SK-N-SH (cell line): ENCODE data around the gene TOM1L1. TPM values are rescaled to one million over a fixed set of nuclear protein-coding genes. Genes with fewer than 3 reads are reported as not detected.

Experiments
- CTCF ChIA-PET: fragments of 300-600, 350-600 bp; formaldehyde crosslinking; extraction: SDS; loops from one replicate; lab custom pipeline; 2021; lab: Yijun Ruan, JAX
- POLR2A ChIA-PET: fragments of 350-600 bp; sonication (Branson Sonifier 250); formaldehyde crosslinking; extraction: SDS; loops from one replicate; lab custom pipeline; 2020; ENCODE audit warnings: antibody characterized with exemption, inconsistent platforms; lab: Yijun Ruan, JAX
- DNase-seq: peaks from one replicate; pipeline ENCODE4 v3.0.0; 2012
- H2AFZ ChIP-seq: fragments of 200-600 bp; sonication (generic); 2 replicates; pipeline ENCODE4 v1.8.1; 2016; ENCODE audit warnings: antibody characterized with exemption, mild to moderate bottlenecking, low read depth
- H3F3A ChIP-seq: fragments of 200-600 bp; sonication (generic); replicated peaks from 2 replicates; pipeline ENCODE3; 2016; ENCODE audit warnings: antibody characterized with exemption, mild to moderate bottlenecking; ENCODE audit not compliant: insufficient read depth
- H3K27ac ChIP-seq, 2 experiments: fragments of 200-500 bp in 1 of 2; fragments of 200-600 bp in 1 of 2; sonication (Bioruptor generic) in 1 of 2; sonication (generic), shearing (Covaris generic) in 1 of 2; 2 replicates each; pipeline versions ENCODE4 v1.5.1 to v1.6.1; 2014 to 2016; ENCODE audit warnings: low read depth in 2 of 2, inconsistent platforms in 1 of 2, low read length in 1 of 2, mild to moderate bottlenecking in 1 of 2, mixed read lengths in 1 of 2
- H3K27me3 ChIP-seq: fragments of 200-600 bp; sonication (generic), shearing (Covaris generic); 2 replicates; pipeline ENCODE4 v1.6.1; 2016; ENCODE audit warnings: mixed run types; ENCODE audit not compliant: insufficient read depth
- H3K36me3 ChIP-seq, 2 experiments: fragments of 200-500 bp in 1 of 2; fragments of 200-600 bp in 1 of 2; sonication (Bioruptor generic) in 1 of 2; sonication (generic) in 1 of 2; replicated peaks in 1 of 2; 2 replicates each; pipeline versions ENCODE3 to v1.5.1; 2014 to 2016; ENCODE audit warnings: low read length in 1 of 2, mild to moderate bottlenecking in 1 of 2; ENCODE audit not compliant: insufficient read depth in 2 of 2, control insufficient read depth in 1 of 2
- H3K4me1 ChIP-seq, 2 experiments: fragments of 200-500 bp in 1 of 2; fragments of 200-600 bp in 1 of 2; sonication (Bioruptor generic) in 1 of 2; sonication (generic), shearing (Covaris generic) in 1 of 2; 2 replicates each; pipeline versions ENCODE4 v1.5.1 to v1.6.1; 2014 to 2016; ENCODE audit warnings: low read depth in 1 of 2, low read length in 1 of 2, mixed run types in 1 of 2; ENCODE audit not compliant: insufficient read depth in 2 of 2, control insufficient read depth in 1 of 2
- H3K4me2 ChIP-seq: fragments of 200-600 bp; sonication (generic), shearing (Covaris generic); 2 replicates; pipeline ENCODE4 v1.6.1; 2017; ENCODE audit warnings: mixed run types
- H3K4me3 ChIP-seq, 2 experiments: fragments of 200-500 bp in 1 of 2; fragments of 200-600 bp in 1 of 2; sonication (Bioruptor generic) in 1 of 2; sonication (generic), shearing (Covaris generic) in 1 of 2; 2 replicates each; pipeline versions ENCODE4 v1.5.1 to v1.8.1; 2014 to 2016; ENCODE audit warnings: low read depth in 2 of 2, inconsistent platforms in 1 of 2, low read length in 1 of 2, mild to moderate bottlenecking in 1 of 2, mixed read lengths in 1 of 2, moderate library complexity in 1 of 2
- H3K79me2 ChIP-seq: fragments of 200-600 bp; sonication (generic); 2 replicates; pipeline ENCODE4 v1.8.1; 2017; ENCODE audit warnings: mild to moderate bottlenecking; ENCODE audit not compliant: insufficient read depth
- H3K9ac ChIP-seq: fragments of 200-600 bp; sonication (generic); 2 replicates; pipeline ENCODE4 v1.6.1; 2017; ENCODE audit warnings: mixed run types
- H3K9me2 ChIP-seq: fragments of 200-600 bp; sonication (generic); 2 replicates; pipeline ENCODE4 v1.6.1; 2017; ENCODE audit warnings: mixed run types
- H3K9me3 ChIP-seq: fragments of 200-600 bp; sonication (generic); 2 replicates; pipeline ENCODE4 v1.6.1; 2017; ENCODE audit warnings: mixed run types, mild to moderate bottlenecking, moderate library complexity
- H4K20me1 ChIP-seq: fragments of 200-600 bp; sonication (generic); 2 replicates; pipeline ENCODE4 v1.6.1; 2017; ENCODE audit warnings: mild to moderate bottlenecking, mixed run types; ENCODE audit not compliant: insufficient read depth
- CHD2 ChIP-seq: fragments of 150-350 bp; IDR thresholded peaks from 2 replicates; pipeline ENCODE4 v1.6.1; 2018; ENCODE audit warnings: low read length; ENCODE audit not compliant: partially characterized antibody
- FOXJ3 ChIP-seq: sonication (generic); formaldehyde crosslinking; IDR thresholded peaks from 2 replicates; pipeline ENCODE4 v1.5.1; 2020; ENCODE audit warnings: mild to moderate bottlenecking, missing genetic modification reagents
- IRF3 ChIP-seq: fragments of 150-350 bp; IDR thresholded peaks from 2 replicates; pipeline ENCODE4 v1.6.1; 2016; ENCODE audit warnings: mild to moderate bottlenecking, low read depth, low read length
- MAX ChIP-seq: IDR thresholded peaks from 2 replicates; pipeline ENCODE4 v1.4.0; 2012; ENCODE audit warnings: low read depth
- NRF1 ChIP-seq: IDR thresholded peaks from 2 replicates; pipeline ENCODE4 v1.6.1; 2012; ENCODE audit warnings: low read depth, mild to moderate bottlenecking, low read length
- PBX3 ChIP-seq: IDR thresholded peaks from 2 replicates; pipeline ENCODE4; 2012
- POLR2AphosphoS5 ChIP-seq: IDR thresholded peaks from 2 replicates; pipeline ENCODE4 v1.6.1; 2012; ENCODE audit warnings: low read depth, low read length
- RAD21 ChIP-seq: IDR thresholded peaks from 2 replicates; pipeline ENCODE4 v1.6.1; 2012; ENCODE audit warnings: mild to moderate bottlenecking, low read length
- RCOR1 ChIP-seq: fragments of 150-350 bp; IDR thresholded peaks from 2 replicates; pipeline ENCODE4 v1.6.1; 2017; ENCODE audit warnings: antibody characterized with exemption, low read length
- REST ChIP-seq: IDR thresholded peaks from 2 replicates; pipeline ENCODE4 v1.6.1; 2012; ENCODE audit warnings: mild to moderate bottlenecking, low read depth, low read length, moderate library complexity
- RFX5 ChIP-seq: IDR thresholded peaks from 2 replicates; pipeline ENCODE4 v1.6.1; 2012; ENCODE audit warnings: mild to moderate bottlenecking, improper control_type of control experiment, low read length
- TCF12 ChIP-seq: IDR thresholded peaks from 2 replicates; pipeline ENCODE4 v1.4.0; 2012
- USF1 ChIP-seq: IDR thresholded peaks from 2 replicates; pipeline ENCODE4 v1.4.0; 2012; ENCODE audit warnings: low read depth, borderline replicate concordance
- YY1 ChIP-seq: IDR thresholded peaks from 2 replicates; pipeline ENCODE4 v1.4.0; 2012; ENCODE audit warnings: low read depth, mild to moderate bottlenecking
- ZBTB33 ChIP-seq: IDR thresholded peaks from 2 replicates; pipeline ENCODE4 v1.4.0; 2012; ENCODE audit warnings: low read depth, borderline replicate concordance
- WGBS: methylation state at CpG from one replicate; pipeline ENCODE4 v1.1.6; 2017; ENCODE audit warnings: low lambda C conversion rate; 5-methylcytosine and 5-hydroxymethylcytosine counted together
- polyA plus RNA-seq, 3 experiments: library from polyadenylated mRNA; depleted of rRNA; stranded (reverse); fragments of >200 nt; gene quantifications; 2 replicates each; pipeline ENCODE4 v1.2.3, GENCODE V29; 2012

The TOM1L1 gene
- polyA plus RNA-seq, 1 of the 3 experiments (the other 2 are of a cell fraction), result 46.5 TPM

- Histone ChIP-seq H3K27ac (no peak overlapping the region), H3K4me3 (no peak overlapping the region), H4K20me1 (no peaks in the 10 kb centered on the region), H3K9me2 (no peaks in the 10 kb centered on the region), H2AFZ (no peak overlapping the region), H3K9ac (no peak overlapping the region), H3F3A (no peaks in the 10 kb centered on the region)
- no peak for DNase-seq
- no peak for TF ChIP-seq CHD2
- no peak for TF ChIP-seq FOXJ3 (CRISPR knock-in tag)
- no peak for TF ChIP-seq RCOR1
- no peak for TF ChIP-seq USF1
- no peak for TF ChIP-seq YY1
- no peak for TF ChIP-seq ZBTB33
- no peak for TF ChIP-seq RFX5
- TF ChIP-seq POLR2AphosphoS5, result no peak
- TF ChIP-seq, all 33 proteins: peak for 0
- Histone ChIP-seq H3K36me3 (no peaks in the 10 kb centered on the region), H3K79me2 (no peaks in the 10 kb centered on the region), H3K4me2 (no peak overlapping the region), H3K27me3 (no peaks in the 10 kb centered on the region), H3K4me1 (peaks cover 0 to 2% of the 10 kb centered on the region in 2 experiments; a peak in 1 of 4 replicates), H3K9me3 (no peaks in the 10 kb centered on the region)
- 73% methylated on average over 1 of the region's 1 CpG for WGBS
- ChIA-PET POLR2A (no interaction called here), CTCF (interaction anchor here (0.9 to 3.8 kb wide), 6 partner anchors 8 to 466 kb away, joined by 3 to 18 read pairs (median 5); partner anchors contain the start of gene TOM1L1)
Observed at GRCh38 chr17:54892360-54892759, 8.3 kb upstream of the TOM1L1 start.

GRCh38 chr17:54898576-54898975 lies 2.1 kb upstream of the TOM1L1 start:
- no peak for DNase-seq
- WGBS, result 83% methylated on average over 3 of the region's 3 CpGs
- ChIA-PET POLR2A (no interaction called here), CTCF (interaction anchor here (0.6 to 3.1 kb wide), 5 partner anchors 8 to 490 kb away, joined by 3 to 18 read pairs (median 5); no protein-coding TSS in a partner anchor)
- TF ChIP-seq MAX (no peak), RFX5 (no peak), NRF1 (no peak), PBX3 (no peak), IRF3 (no peak), YY1 (no peak), REST (no peak), TCF12 (no peak), RAD21 (no peak), ZBTB33 (no peak)
- H3K36me3 ChIP-seq, result no peaks in the 10 kb centered on the region
- no peak overlapping the region for H2AFZ ChIP-seq
- peak overlapping the region in 1 of 2 experiments; percentile 85; a peak in 1 of 4 replicates for H3K27ac ChIP-seq
- H3K27me3 ChIP-seq, result no peaks in the 10 kb centered on the region
- H3F3A ChIP-seq, result peaks cover 4% of the 10 kb centered on the region
- no peak overlapping the region for H3K9ac ChIP-seq
- H3K9me2 ChIP-seq, result no peaks in the 10 kb centered on the region
- peaks cover 0 to 29% of the 10 kb centered on the region in 2 experiments; a peak in 2 of 4 replicates for H3K4me1 ChIP-seq
- H3K79me2 ChIP-seq, result no peaks in the 10 kb centered on the region; the same call in 1 of the 2 replicates
- H3K4me2 ChIP-seq, result no peak overlapping the region
- no peak overlapping the region for H3K4me3 ChIP-seq
- no peaks in the 10 kb centered on the region for H3K9me3 ChIP-seq
- H4K20me1 ChIP-seq, result no peaks in the 10 kb centered on the region
